Astrocyte of the hippocampus (primary cell): ENCODE measurements around the gene CNTN1.

ENCODE experiments used
- DNase-seq: peaks from one replicate; pipeline ENCODE4 v3.0.0; 2011; ENCODE audit warnings: low read depth, low spot score

The CNTN1 gene

DNA sequence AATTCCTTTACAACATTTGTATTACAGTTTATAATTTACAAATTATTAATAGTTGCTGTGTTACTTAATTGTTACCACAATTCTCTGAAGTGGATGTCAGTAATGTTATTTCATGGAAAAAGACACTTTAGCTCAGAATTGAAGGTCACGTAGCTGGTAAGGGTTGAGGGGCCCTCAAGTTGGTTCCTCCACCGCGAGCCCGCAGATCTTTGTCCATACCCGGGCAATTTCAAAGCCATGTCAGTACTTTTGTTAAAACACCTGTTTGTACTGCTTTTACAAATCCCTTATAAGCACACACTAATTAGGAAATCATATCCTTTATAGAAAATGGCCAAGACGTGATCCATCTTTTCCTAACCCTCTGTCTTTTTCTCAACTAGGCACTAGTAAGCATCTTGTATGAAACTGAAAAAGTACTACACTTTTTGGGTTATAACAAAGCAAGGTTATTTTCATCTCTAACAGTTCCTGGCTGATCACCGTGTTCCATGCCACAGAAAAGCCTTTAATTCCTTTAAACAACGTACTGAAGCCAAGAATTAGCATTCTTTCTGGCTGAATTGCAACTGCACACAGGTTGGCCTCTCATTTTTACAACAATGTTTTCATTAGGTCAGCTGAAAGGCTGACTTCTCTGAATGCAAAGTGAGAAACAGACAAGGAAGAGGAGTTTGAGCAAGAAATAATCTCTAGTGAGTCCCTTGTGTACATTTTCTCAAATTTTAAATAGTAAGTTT, 76.1 kb downstream of the CNTN1 start:
- peak; percentile 19 for DNase-seq

- no peak for DNase-seq
Measured at GRCh38 chr12:40769846-40770245, 77.6 kb downstream of the CNTN1 start.

- no peak for DNase-seq
Measured at GRCh38 chr12:40770781-40771180, 78.5 kb downstream of the CNTN1 start.

GRCh38 chr12:40775661-40776060, 83.4 kb downstream of the CNTN1 start:
- DNase-seq = no peak

GRCh38 chr12:40784102-40784501, 91.9 kb downstream of the CNTN1 start:
- DNase-seq = no peak

- DNase-seq = no peak
Measured at GRCh38 chr12:40788276-40788675, 96.0 kb downstream of the CNTN1 start.

GRCh38 chr12:40792792-40793386, 100.7 kb downstream of the CNTN1 start:
- DNase-seq = no peak

DNA sequence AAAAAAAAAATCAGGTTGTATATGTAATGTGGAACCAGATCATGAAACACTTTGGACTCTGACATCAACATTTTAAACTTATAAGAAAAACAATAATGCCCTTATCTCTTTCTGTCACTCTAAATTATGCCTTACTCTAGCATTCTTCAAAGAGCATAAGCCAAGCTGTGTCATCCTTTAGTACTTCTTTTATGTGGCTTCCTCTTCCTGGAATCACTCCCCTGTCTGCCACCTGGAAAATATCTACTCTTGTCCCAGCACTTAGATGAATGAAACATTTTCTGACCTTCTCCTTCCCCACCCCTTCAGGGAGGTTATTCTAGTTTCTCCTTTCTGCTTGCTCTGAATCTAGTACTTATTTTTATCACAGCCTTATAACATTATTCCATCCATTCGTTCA, 101.2 kb downstream of the CNTN1 start:
- DNase-seq = no peak

- DNase-seq = no peak
Measured at GRCh38 chr12:40794087-40794486, 101.8 kb downstream of the CNTN1 start.

GRCh38 chr12:40801082-40801481, 108.8 kb downstream of the CNTN1 start:
- DNase-seq = no peak

- DNase-seq = no peak
Measured at GRCh38 chr12:40801861-40802260, 109.6 kb downstream of the CNTN1 start.

DNA sequence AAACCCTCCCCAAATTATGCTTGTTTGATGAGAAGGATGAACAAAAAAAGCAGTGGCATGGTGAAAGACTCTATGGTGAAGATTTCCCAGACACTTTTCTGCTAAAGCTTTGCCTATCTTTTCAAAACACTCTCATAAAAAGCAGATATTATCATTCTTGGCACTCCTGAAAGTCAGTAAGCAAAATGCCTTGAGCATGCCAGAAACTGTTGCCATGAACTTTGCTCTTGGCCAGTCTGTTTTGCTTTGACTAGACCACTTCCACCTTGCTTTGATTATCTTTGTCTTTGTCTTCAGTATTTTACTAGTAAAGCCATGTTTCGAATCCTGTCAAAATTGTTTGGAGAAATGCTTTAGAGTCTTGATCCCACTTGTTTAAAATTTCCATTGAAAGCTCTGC, 110.4 kb downstream of the CNTN1 start:
- DNase-seq = no peak

DNA sequence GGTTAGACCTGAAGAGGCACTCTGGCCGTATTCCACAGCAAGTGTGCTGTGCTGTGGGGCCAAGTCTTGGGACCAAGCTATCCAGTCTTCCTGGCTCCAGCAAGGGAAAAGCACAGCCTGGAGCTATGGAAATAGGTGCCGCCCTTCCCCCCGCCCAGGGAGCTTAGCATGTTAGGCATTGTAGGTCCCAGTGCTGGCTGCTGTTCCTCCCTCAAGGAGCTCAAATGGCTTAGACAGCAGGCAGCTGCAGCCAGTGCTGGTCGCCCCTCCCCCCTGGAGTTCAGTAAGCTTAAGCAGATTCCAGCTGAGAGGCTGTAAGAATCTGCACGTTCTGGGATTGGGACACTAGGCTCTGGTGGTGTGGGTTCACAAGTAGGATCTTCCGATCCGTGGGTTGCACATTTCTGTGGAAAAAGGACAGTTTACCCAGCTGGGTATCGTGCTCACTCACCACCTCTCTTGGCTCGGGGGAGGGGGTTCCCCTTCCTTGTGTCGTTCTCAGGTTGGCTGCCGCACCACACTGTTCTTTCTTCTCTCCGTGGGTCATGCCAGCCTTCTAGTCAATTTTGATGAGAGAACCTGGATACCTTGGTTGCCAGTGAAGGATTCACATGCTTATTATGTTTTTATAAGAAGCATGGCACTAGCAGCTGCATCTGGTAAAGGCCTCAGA, 127.3 kb downstream of the CNTN1 start:
- DNase-seq = no peak

DNA sequence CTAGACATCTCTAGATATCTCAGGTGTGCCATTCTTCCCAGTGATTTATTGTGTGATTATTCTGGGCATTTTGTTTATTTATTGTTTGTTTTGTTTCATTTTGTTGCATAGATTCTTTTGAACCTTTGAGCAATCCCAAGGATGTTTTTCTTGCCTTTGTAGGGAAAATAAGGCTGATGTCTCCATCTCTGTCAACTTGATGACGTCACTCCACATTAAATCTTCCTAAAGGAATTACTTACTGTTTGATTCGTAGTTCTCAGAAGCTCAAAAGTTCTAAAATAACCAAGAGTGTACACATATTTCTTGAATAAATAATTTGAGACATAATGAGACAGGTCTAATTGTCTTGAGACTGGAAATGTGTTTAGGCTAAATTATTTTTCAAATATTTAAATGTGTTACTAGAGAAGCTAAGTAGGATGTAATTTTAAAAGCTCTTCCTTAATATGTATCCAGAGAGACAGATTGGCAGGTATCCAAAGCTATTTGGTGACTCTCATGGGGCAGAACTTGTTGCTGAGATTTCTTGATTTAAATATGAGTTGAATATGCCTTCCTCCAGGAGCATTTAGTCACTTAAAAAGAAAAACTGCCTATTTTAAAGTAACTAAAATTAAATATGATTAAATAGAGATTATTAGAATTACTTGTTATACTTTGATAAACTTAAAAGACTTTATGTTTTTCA, 128.7 kb downstream of the CNTN1 start:
- no peak for DNase-seq

- DNase-seq = no peak
Measured at GRCh38 chr12:40825156-40825555, 132.9 kb downstream of the CNTN1 start.

- DNase-seq = no peak
Measured at GRCh38 chr12:40827683-40828592, 135.7 kb downstream of the CNTN1 start.

- no peak for DNase-seq
Measured at GRCh38 chr12:40828593-40828990, 136.4 kb downstream of the CNTN1 start.

DNA sequence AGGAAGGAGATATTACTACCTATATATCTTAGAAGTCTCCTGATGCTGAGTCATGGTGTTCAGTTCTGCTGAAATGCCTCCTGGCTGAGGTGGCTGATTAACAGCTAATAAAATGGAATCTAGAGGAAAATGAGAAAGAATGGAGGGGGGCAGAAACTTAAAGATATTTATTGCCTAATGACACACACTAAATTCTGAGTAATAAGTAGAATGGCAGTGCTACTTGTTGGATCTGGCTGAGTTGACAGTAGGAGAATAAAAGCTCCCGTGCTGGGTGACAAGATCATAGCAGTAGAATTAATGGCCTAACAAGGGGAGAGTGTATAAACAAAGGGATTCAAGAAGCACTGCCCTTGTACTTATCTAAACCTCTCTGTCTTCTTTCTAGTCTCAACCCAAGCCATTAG, 137.5 kb downstream of the CNTN1 start:
- DNase-seq = no peak

- DNase-seq = no peak
Measured at GRCh38 chr12:40831916-40832315, 139.7 kb downstream of the CNTN1 start.

- no peak for DNase-seq
Measured at GRCh38 chr12:40832668-40833067, 140.4 kb downstream of the CNTN1 start.

DNA sequence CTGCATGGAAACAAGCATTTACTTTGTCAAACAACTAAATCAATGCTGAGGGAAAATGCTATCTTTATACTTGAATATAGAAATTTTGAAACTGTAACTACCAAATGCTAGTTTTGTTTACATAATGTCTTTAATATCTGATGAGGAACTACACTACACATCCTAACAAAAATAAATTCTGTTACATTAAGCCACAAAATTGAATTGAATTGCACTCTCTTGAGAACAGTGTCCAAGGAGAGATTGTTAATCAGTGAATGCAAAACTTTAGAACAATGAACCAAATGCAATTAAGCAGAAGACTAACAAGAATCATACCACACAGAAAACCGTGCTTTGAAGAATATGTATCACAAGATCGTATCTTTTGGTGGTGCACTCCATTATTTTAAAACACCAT, 141.6 kb downstream of the CNTN1 start:
- no peak for DNase-seq
